LNCaP clone FGC (cell line): ENCODE data around the gene ROCK2.

ENCODE experiments used
- DNase-seq: peaks from one replicate; pipeline ENCODE4 v3.0.0-alpha.2; 2011; ENCODE audit warnings: low read depth
- H3K4me3 ChIP-seq: 2 replicates; pipeline ENCODE4 v1.5.1; 2011; ENCODE audit warnings: mild to moderate bottlenecking, low read depth, low read length, control low read depth
- CTCF ChIP-seq: IDR thresholded peaks from 2 replicates; pipeline ENCODE4 v1.5.1; 2012; ENCODE audit warnings: mild to moderate bottlenecking; ENCODE audit not compliant: control insufficient read depth, insufficient read depth; ENCODE audit errors: extremely low read depth

The ROCK2 gene

GRCh38 chr2:11292464-11293255 is 51.8 kb downstream of the ROCK2 start:
- no peak for TF ChIP-seq CTCF
- no peak for DNase-seq
- no peak overlapping the region for H3K4me3 ChIP-seq

- H3K4me3 ChIP-seq: no peak overlapping the region
- DNase-seq: no peak
- TF ChIP-seq CTCF: no peak
These were observed 53.7 kb downstream of the ROCK2 start for GRCh38 chr2:11290713-11291112.

- no peak overlapping the region for H3K4me3 ChIP-seq
- no peak for DNase-seq
- TF ChIP-seq CTCF: no peak
These were observed 54.2 kb downstream of the ROCK2 start for GRCh38 chr2:11290211-11290610.

DNA sequence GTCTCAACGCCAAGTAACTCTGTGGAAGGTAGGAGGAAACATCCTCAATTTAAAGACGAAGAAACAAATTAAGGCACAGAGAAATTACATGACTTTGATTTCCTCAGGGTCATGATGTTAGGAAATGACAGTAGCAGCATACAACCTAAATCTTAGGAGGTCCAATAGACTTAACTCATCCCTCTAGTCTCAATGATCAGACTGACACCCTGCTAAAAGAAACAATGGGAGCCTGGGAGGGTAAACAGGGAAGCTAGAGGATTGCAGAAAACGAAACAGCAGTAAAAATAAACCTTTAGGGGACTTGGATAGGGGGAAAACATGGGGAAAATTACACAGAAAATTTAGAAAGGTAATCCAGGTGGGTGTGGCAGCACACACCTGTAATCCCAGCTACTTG is 56.0 kb downstream of the ROCK2 start:
- no peak for DNase-seq
- H3K4me3 ChIP-seq: no peak overlapping the region
- no peak for TF ChIP-seq CTCF

DNA sequence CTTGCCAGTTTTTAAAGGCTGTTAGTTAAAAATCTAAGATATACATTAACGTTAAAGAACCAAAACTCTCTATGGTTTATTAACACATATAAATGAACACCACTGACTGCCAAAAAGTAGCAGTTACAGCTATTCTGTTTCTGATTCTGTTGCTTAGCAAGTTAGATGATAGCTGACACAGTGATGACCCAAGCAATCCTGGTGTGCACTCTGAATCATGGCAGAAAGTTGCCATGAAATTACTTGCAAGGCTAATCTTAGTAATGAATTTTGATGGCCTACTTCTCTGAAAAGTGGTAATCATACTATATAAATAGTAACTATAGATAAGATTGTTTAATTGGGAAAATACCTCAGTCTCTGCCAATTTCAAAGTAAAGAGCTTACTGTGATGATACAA is 57.7 kb downstream of the ROCK2 start:
- TF ChIP-seq CTCF: no peak
- H3K4me3 ChIP-seq: no peak overlapping the region
- DNase-seq: no peak

- TF ChIP-seq CTCF: no peak
- no peak for DNase-seq
- no peak overlapping the region for H3K4me3 ChIP-seq
These were observed 58.1 kb downstream of the ROCK2 start for GRCh38 chr2:11286323-11286722.

GRCh38 chr2:11285499-11285898 is 58.9 kb downstream of the ROCK2 start:
- DNase-seq: no peak
- TF ChIP-seq CTCF: no peak
- H3K4me3 ChIP-seq: no peak overlapping the region
